Measurements from ENCODE around the gene PPP2R3A. TPM values are rescaled to one million over a fixed set of nuclear protein-coding genes. Genes with fewer than 3 reads are reported as not detected.
A peak's percentile ranks its signal among the peaks of the same experiment; 100 is the strongest.
"Not testable (repeated sequence)": the region's sequence is repeated elsewhere in the genome, so short reads cannot be mapped to it uniquely, and the experiment has no call there.

Gene PPP2R3A
- total RNA-seq, 1 experiment from 2014 or later, result 1.1 TPM

DNA sequence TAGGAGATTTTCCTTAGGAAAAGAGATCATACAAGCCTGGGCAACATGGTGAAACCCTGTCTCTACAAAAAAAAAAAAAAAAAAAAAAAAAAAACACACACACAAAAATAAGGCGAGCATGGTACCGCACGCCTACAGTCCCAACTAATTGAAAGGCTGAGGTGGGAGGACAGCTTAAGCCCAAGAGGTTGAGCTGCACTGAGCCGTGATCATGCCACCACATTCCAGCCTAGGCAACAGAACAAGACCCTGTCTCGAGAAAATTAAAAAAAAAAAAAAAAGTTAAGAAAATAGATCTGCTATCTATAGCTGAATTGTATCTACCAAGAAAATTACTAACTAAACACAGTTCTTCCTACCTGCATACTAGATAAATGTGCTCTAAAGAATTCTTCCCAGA, 223.5 kb downstream of the PPP2R3A start:
- no TSS peak for BruUV-seq (replicated peaks)

DNA sequence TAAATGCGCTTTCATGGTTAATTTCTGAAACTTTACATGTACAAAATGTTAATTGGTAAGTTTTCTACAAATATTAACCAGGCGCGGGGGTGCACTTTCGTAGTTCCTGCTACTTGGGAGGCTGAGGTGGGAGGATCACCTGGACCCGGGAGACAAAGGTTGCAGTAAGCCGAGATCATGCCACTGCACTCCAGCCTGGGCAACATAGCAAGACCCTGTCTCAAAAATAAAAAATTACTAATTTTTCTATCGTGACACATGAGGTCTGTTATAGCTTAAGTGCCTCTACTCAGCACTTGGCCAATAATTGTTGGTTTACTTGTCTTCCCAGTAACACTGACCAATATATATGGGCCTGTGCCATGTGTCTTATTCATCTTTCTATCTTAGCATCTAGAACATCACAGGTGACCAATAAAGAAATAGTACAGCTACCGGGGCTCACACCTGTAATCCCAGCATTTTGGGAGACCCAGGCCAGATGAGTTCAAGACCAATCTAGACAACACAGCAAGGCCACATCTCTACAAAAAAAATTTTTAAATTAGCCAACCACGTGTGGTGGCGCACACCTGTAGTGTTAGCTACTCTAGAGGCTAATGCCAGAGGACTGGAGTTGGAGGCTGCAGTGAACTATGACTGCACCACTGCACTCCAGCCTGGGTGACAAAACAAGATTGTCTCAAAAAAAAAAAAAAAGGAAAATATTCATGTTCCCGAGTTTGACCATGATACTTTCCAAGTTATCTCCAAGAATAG, 224.5 kb downstream of the PPP2R3A start:
- Histone ChIP-seq H3K27me3 (replicated peaks; ENCODE audit: insufficient read depth, low read depth, low read length, poor library complexity) (no peaks in the 10 kb centered on the region), H3K4me3 (ENCODE audit: low read depth, low read length, poor library complexity, severe bottlenecking) (no peak overlapping the region), H3K27ac (ENCODE audit: low read depth, low read length, poor library complexity, severe bottlenecking) (no peak overlapping the region), H3K4me1 (ENCODE audit: insufficient read depth, low read length, poor library complexity, severe bottlenecking) (peaks cover 35% of the 10 kb centered on the region), H3K9me3 (ENCODE audit: low read depth, low read length, poor library complexity, severe bottlenecking) (no peaks in the 10 kb centered on the region), H3K36me3 (ENCODE audit: insufficient read depth, low read length, poor library complexity, severe bottlenecking) (no peaks in the 10 kb centered on the region)
- ChIA-PET POLR2A (ENCODE audit: low non-redundant PET) (no interaction called here), CTCF (no interaction called here)
- intact Hi-C loops (cut with micrococcal nuclease; ENCODE audit: unreplicated experiment), result loop anchor here (5.0 kb wide), 1 partner anchor 113 kb away; no protein-coding TSS in a partner anchor
- no TSS peak for BruUV-seq (replicated peaks)
- DNase-seq (ENCODE audit: low spot score), result no peak
- TF ChIP-seq EZH2 (IDR thresholded peaks at IDR 0.05; ENCODE audit: borderline replicate concordance, low read depth, low read length, poor library complexity, severe bottlenecking), result no peak
- TF ChIP-seq, protein P1, sequence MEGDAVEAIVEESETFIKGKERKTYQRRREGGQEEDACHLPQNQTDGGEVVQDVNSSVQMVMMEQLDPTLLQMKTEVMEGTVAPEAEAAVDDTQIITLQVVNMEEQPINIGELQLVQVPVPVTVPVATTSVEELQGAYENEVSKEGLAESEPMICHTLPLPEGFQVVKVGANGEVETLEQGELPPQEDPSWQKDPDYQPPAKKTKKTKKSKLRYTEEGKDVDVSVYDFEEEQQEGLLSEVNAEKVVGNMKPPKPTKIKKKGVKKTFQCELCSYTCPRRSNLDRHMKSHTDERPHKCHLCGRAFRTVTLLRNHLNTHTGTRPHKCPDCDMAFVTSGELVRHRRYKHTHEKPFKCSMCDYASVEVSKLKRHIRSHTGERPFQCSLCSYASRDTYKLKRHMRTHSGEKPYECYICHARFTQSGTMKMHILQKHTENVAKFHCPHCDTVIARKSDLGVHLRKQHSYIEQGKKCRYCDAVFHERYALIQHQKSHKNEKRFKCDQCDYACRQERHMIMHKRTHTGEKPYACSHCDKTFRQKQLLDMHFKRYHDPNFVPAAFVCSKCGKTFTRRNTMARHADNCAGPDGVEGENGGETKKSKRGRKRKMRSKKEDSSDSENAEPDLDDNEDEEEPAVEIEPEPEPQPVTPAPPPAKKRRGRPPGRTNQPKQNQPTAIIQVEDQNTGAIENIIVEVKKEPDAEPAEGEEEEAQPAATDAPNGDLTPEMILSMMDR (conservative IDR thresholded peaks at IDR 0.05; ENCODE audit: low read depth, low read length), result no peak

More for the DNA sequence above, 223.5 kb downstream of the PPP2R3A start:
- intact Hi-C loops (cut with micrococcal nuclease; ENCODE audit: unreplicated experiment), result no loop called here
- no peak for TF ChIP-seq EZH2 (IDR thresholded peaks at IDR 0.05; ENCODE audit: borderline replicate concordance, low read depth, low read length, poor library complexity, severe bottlenecking)
- TF ChIP-seq, protein P1 (conservative IDR thresholded peaks at IDR 0.05; ENCODE audit: low read depth, low read length), result no peak
- CTCF ChIA-PET, result no interaction called here
- no peak overlapping the region for H3K4me3 ChIP-seq (ENCODE audit: low read depth, low read length, poor library complexity, severe bottlenecking)
- POLR2A ChIA-PET (ENCODE audit: low non-redundant PET), result interaction anchor here (0.7 kb wide), 1 partner anchor 769 kb away, joined by 5 read pairs; the partner anchor contains the start of gene IL20RB
- no peaks in the 10 kb centered on the region for H3K36me3 ChIP-seq (ENCODE audit: insufficient read depth, low read length, poor library complexity, severe bottlenecking)
- no peak for DNase-seq (ENCODE audit: low spot score)
- H3K27ac ChIP-seq (ENCODE audit: low read depth, low read length, poor library complexity, severe bottlenecking), result no peak overlapping the region
- H3K9me3 ChIP-seq (ENCODE audit: low read depth, low read length, poor library complexity, severe bottlenecking), result no peaks in the 10 kb centered on the region
- peaks cover 35% of the 10 kb centered on the region for H3K4me1 ChIP-seq (ENCODE audit: insufficient read depth, low read length, poor library complexity, severe bottlenecking)
- no peaks in the 10 kb centered on the region for H3K27me3 ChIP-seq (replicated peaks; ENCODE audit: insufficient read depth, low read depth, low read length, poor library complexity)

DNA sequence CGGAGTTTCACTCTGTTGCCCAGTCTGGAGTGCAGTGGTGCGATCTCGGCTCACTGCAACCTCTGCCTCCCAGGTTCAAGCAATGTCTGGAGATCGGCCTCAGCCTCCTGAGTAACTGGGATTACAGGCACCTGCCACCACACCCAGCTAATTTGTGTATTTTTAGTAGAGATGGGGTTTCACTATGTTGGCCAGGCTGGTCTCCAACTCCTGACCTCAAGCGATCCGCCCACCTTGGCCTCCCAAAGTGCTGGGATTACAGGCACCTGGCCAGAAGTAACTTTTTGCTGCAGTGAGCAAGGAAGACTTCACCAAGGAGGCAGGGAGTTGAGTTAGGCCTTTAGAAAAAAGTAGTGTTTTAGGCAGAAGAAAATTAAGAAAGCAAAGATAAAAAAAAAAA, 226.7 kb downstream of the PPP2R3A start:
- peaks cover 30% of the 10 kb centered on the region for H3K4me1 ChIP-seq (ENCODE audit: insufficient read depth, low read length, poor library complexity, severe bottlenecking)
- H3K9me3 ChIP-seq (ENCODE audit: low read depth, low read length, poor library complexity, severe bottlenecking); BruUV-seq (replicated peaks); CTCF ChIA-PET; POLR2A ChIA-PET (ENCODE audit: low non-redundant PET); H3K27me3 ChIP-seq (replicated peaks; ENCODE audit: insufficient read depth, low read depth, low read length, poor library complexity); DNase-seq (ENCODE audit: low spot score); H3K36me3 ChIP-seq (ENCODE audit: insufficient read depth, low read length, poor library complexity, severe bottlenecking); H3K27ac ChIP-seq (ENCODE audit: low read depth, low read length, poor library complexity, severe bottlenecking): not testable (repeated sequence)
- peak overlapping the region; percentile 92 for H3K4me3 ChIP-seq (ENCODE audit: low read depth, low read length, poor library complexity, severe bottlenecking)
- intact Hi-C loops (cut with micrococcal nuclease; ENCODE audit: unreplicated experiment), result loop anchor here (5.0 kb wide), 1 partner anchor 115 kb away; no protein-coding TSS in a partner anchor

Measured in A673 (cell line).